ENCODE data around the gene KSR1. TPM values are rescaled to one million over a fixed set of nuclear protein-coding genes. Genes with fewer than 3 reads are reported as not detected.

KSR1 gene
- total and polyA plus RNA-seq, 9 of the 15 experiments (the other 6 are each of a cell fraction or from before 2014, with no cell fraction given): 1.4 to 51.7 (median 18.4) TPM

- Histone ChIP-seq H3K4me2 (ENCODE audit: insufficient read depth, low read length) (no peak overlapping the region), H3K4me3 (no peak overlapping the region), H3K27me3 (ENCODE audit: control insufficient read depth in 2 of 2, insufficient read depth in 2 of 2, low read length in 2 of 2) (no peaks in the 10 kb centered on the region), H4K20me1 (replicated peaks; ENCODE audit: control insufficient read depth, insufficient read depth, low read length) (peaks cover 4% of the 10 kb centered on the region; the same call in 1 of the 2 replicates), H3K79me2 (ENCODE audit: control insufficient read depth, insufficient read depth, low read length) (peaks cover 97% of the 10 kb centered on the region), H3K4me1 (replicated peaks in 1 of 2; ENCODE audit: control insufficient read depth in 2 of 2, insufficient read depth in 2 of 2, low read length in 2 of 2) (peaks cover 65 to 73% of the 10 kb centered on the region in 2 experiments), H3K27ac (ENCODE audit: extremely low read depth, low read depth, low read length) (peak overlapping the region; percentile 79; the same call in 1 of the 3 replicates), H2AFZ (ENCODE audit: low read depth, low read length) (no peak overlapping the region), H3K9me1 (ENCODE audit: control insufficient read depth, insufficient read depth, low read length) (peaks cover 18% of the 10 kb centered on the region), H3K36me3 (ENCODE audit: control insufficient read depth, insufficient read depth, low read length) (no peaks in the 10 kb centered on the region), H3K9ac (ENCODE audit: insufficient read depth in 1 of 2, low read depth in 2 of 2, low read length in 2 of 2) (peak overlapping the region; percentile 5 to 49; a peak in 1 of 4 replicates), H3K9me3 (replicated peaks; ENCODE audit: control insufficient read depth, insufficient read depth, low read depth, low read length) (no peaks in the 10 kb centered on the region)
- no peak for ATAC-seq
- BruUV-seq (replicated peaks): no TSS peak
- DNase-seq (ENCODE audit: extremely low read depth in 1 of 4, low spot score in 3 of 4): no peak
- CTCF ChIA-PET (ENCODE audit: low intra/inter-chr PET ratio): no interaction called here
- no peak for FAIRE-seq
- in situ Hi-C loops (cut with MboI): no loop called here
- POLR2A ChIA-PET: interaction anchor here (1.3 to 5.3 kb wide), 3 partner anchors 10 to 66 kb away, joined by 4 to 40 read pairs (median 4); no protein-coding TSS in a partner anchor
- 93% methylated on average over 9 of the region's 10 CpGs for WGBS (ENCODE audit: insufficient coverage, low coverage, missing lambda C conversion rate)
- intact Hi-C loops (cut with micrococcal nuclease): no loop called here
- TF ChIP-seq ZNF395 (CRISPR knock-in tag; IDR thresholded peaks at IDR 0.05) (no peak), USF1 (CRISPR knock-in tag; IDR thresholded peaks at IDR 0.05) (no peak), ZC3H11A (IDR thresholded peaks at IDR 0.05; ENCODE audit: low read depth, low read length) (no peak), MAFF (IDR thresholded peaks at IDR 0.05; ENCODE audit: low read length) (no peak), FOSL1 (tag; conservative IDR thresholded peaks at IDR 0.05) (no peak), NUFIP1 (IDR thresholded peaks at IDR 0.05; ENCODE audit: partially characterized antibody) (no peak), SAFB2 (IDR thresholded peaks at IDR 0.05; ENCODE audit: borderline replicate concordance, low read depth, low read length, severe bottlenecking) (no peak), ZBTB40 (IDR thresholded peaks at IDR 0.05) (no peak), ZBTB40 (CRISPR knock-in tag; IDR thresholded peaks at IDR 0.05) (no peak)
These were observed 18.9 kb downstream of the KSR1 start for GRCh38 chr17:27475070-27475673.
